IMR-90 (cell line): ENCODE data around the gene CBR1. TPM values are rescaled to one million over a fixed set of nuclear protein-coding genes. Genes with fewer than 3 reads are reported as not detected.

Source experiments
- ATAC-seq: fragments of 200-7000 bp; cut with Tn5 transposase; 2 replicates; pipeline ENCODE4 v1.9.1; 2020; ENCODE audit warnings: low read depth, mild to moderate bottlenecking, moderate library complexity
- BruUV-seq: library from RNA; stranded (reverse); fragments of 400-500 nt; replicated peaks from 2 replicates; lab custom pipeline; 2021; lab: Mats Ljungman, UMichigan
- CTCF ChIA-PET: fragments of 300-600 bp; formaldehyde crosslinking; extraction: SDS; loops from one replicate; lab custom pipeline; 2021; ENCODE audit warnings: antibody characterized with exemption; lab: Yijun Ruan, JAX
- POLR2A ChIA-PET: fragments of 300-600 bp; sonication (Branson Sonifier 250); formaldehyde crosslinking; loops from one replicate; lab custom pipeline; 2022; ENCODE audit warnings: antibody characterized with exemption; ENCODE audit not compliant: unreplicated experiment; lab: Charles Lee
- DNase-seq: peaks from one replicate; pipeline ENCODE4 v3.0.0; 2013
- H2AFZ ChIP-seq: replicated peaks from 2 replicates; pipeline ENCODE3; 2013; ENCODE audit warnings: low read length, mild to moderate bottlenecking; ENCODE audit not compliant: poor library complexity
- H2AK5ac ChIP-seq: 2 replicates; pipeline ENCODE4 v1.6.1; 2013; ENCODE audit warnings: low read depth, low read length, inconsistent platforms
- H2AK9ac ChIP-seq: replicated peaks from 2 replicates; pipeline ENCODE3; 2013; ENCODE audit warnings: mild to moderate bottlenecking, low read depth, low read length, moderate library complexity; ENCODE audit not compliant: poor library complexity
- H2BK120ac ChIP-seq: 2 replicates; pipeline ENCODE4 v1.6.1; 2013; ENCODE audit warnings: low read depth, low read length, inconsistent platforms
- H2BK15ac ChIP-seq: 3 replicates; pipeline ENCODE4 v1.6.1; 2013; ENCODE audit warnings: low read depth, low read length, inconsistent platforms
- H2BK20ac ChIP-seq: 2 replicates; pipeline ENCODE4 v1.6.1; 2013; ENCODE audit warnings: low read depth, mild to moderate bottlenecking, inconsistent platforms, low read length, moderate library complexity
- H2BK5ac ChIP-seq: 2 replicates; pipeline ENCODE4 v1.6.1; 2013; ENCODE audit warnings: mild to moderate bottlenecking, low read depth, low read length, inconsistent platforms; ENCODE audit not compliant: poor library complexity, severe bottlenecking
- H3K14ac ChIP-seq: replicated peaks from 2 replicates; pipeline ENCODE4 v1.6.1; 2013; ENCODE audit warnings: low read depth, low read length, inconsistent platforms
- H3K18ac ChIP-seq: 2 replicates; pipeline ENCODE4 v1.6.1; 2013; ENCODE audit warnings: low read depth, low read length, control low read depth
- H3K23ac ChIP-seq: 2 replicates; pipeline ENCODE4 v1.6.1; 2013; ENCODE audit warnings: low read depth, low read length, inconsistent platforms
- H3K27ac ChIP-seq: 2 replicates; pipeline ENCODE4 v1.5.1; 2013; ENCODE audit warnings: mild to moderate bottlenecking, control low read depth, low read length; ENCODE audit not compliant: insufficient read depth
- H3K27me3 ChIP-seq: 2 replicates; pipeline ENCODE4 v1.6.1; 2013; ENCODE audit warnings: low read length; ENCODE audit not compliant: control insufficient read depth, insufficient read depth
- H3K36me3 ChIP-seq: 2 replicates; pipeline ENCODE4 v1.6.1; 2013; ENCODE audit warnings: low read length, mixed read lengths; ENCODE audit not compliant: control insufficient read depth, insufficient read depth
- H3K4ac ChIP-seq: 2 replicates; pipeline ENCODE4 v1.6.1; 2013; ENCODE audit warnings: low read depth, low read length, inconsistent platforms
- H3K4me1 ChIP-seq: 2 replicates; pipeline ENCODE4 v1.6.1; 2013; ENCODE audit warnings: low read length, mixed read lengths; ENCODE audit not compliant: control insufficient read depth, insufficient read depth
- H3K4me2 ChIP-seq: 2 replicates; pipeline ENCODE4 v1.6.1; 2013; ENCODE audit warnings: low read depth, mild to moderate bottlenecking, control low read depth, low read length, moderate library complexity
- H3K4me3 ChIP-seq: 2 replicates; pipeline ENCODE4 v1.5.1; 2013; ENCODE audit warnings: low read depth, mild to moderate bottlenecking, control low read depth, low read length, moderate library complexity; ENCODE audit not compliant: insufficient read depth
- H3K56ac ChIP-seq: 2 replicates; pipeline ENCODE4 v1.6.1; 2013; ENCODE audit warnings: low read length, inconsistent platforms; ENCODE audit not compliant: insufficient read depth; ENCODE audit errors: extremely low read depth
- H3K79me1 ChIP-seq, 2 experiments: 2 replicates each; pipeline ENCODE4 v1.6.1; 2013; ENCODE audit warnings: low read length in 2 of 2, inconsistent platforms in 1 of 2, low read depth in 1 of 2
- H3K9ac ChIP-seq: 2 replicates; pipeline ENCODE4 v1.6.1; 2013; ENCODE audit warnings: low read depth, low read length, control low read depth
- H3K9me1 ChIP-seq: 2 replicates; pipeline ENCODE4 v1.6.1; 2013; ENCODE audit warnings: low read length, inconsistent platforms; ENCODE audit not compliant: insufficient read depth
- H3K9me3 ChIP-seq: 2 replicates; pipeline ENCODE4 v1.6.1; 2013; ENCODE audit warnings: low read length; ENCODE audit not compliant: control insufficient read depth, insufficient read depth
- H4K20me1 ChIP-seq: 2 replicates; pipeline ENCODE4 v1.6.1; 2013; ENCODE audit warnings: low read length, inconsistent platforms; ENCODE audit not compliant: insufficient read depth
- H4K5ac ChIP-seq: 2 replicates; pipeline ENCODE4 v1.6.1; 2013; ENCODE audit warnings: mild to moderate bottlenecking, low read depth, low read length, control low read depth
- H4K8ac ChIP-seq, 2 experiments: 2 replicates each; pipeline ENCODE4 v1.6.1; 2013; ENCODE audit warnings: low read depth in 2 of 2, low read length in 2 of 2, control low read depth in 1 of 2, inconsistent platforms in 1 of 2
- H4K91ac ChIP-seq: 2 replicates; pipeline ENCODE4 v1.6.1; 2013; ENCODE audit warnings: low read depth, low read length, inconsistent platforms; ENCODE audit not compliant: insufficient read depth
- CEBPB ChIP-seq: IDR thresholded peaks from 2 replicates; pipeline ENCODE4 v1.6.1; 2012; ENCODE audit warnings: low read depth, low read length, improper control_type of control experiment
- CHD1 ChIP-seq: IDR thresholded peaks from 2 replicates; pipeline ENCODE4 v1.6.1; 2012; ENCODE audit warnings: low read depth, low read length, improper control_type of control experiment
- MAFK ChIP-seq: IDR thresholded peaks from 2 replicates; pipeline ENCODE4 v1.6.1; 2012; ENCODE audit warnings: low read depth, low read length, improper control_type of control experiment
- RAD21 ChIP-seq: IDR thresholded peaks from 2 replicates; pipeline ENCODE4 v1.6.1; 2012; ENCODE audit warnings: low read length, improper control_type of control experiment
- SMC3 ChIP-seq: fragments of 150-350 bp; IDR thresholded peaks from 2 replicates; pipeline ENCODE4 v1.6.1; 2016; ENCODE audit warnings: low read depth, mild to moderate bottlenecking, antibody characterized with exemption, low read length, moderate library complexity
- WGBS, 2 experiments: methylation state at CpG; one replicate each; pipeline versions ENCODE4 v1.1.5 to v1.1.7; 2013; ENCODE audit warnings: missing lambda C conversion rate in 2 of 2; ENCODE audit not compliant: insufficient read length in 1 of 2; ENCODE audit errors: extremely low coverage in 2 of 2; 5-methylcytosine and 5-hydroxymethylcytosine counted together
- dilution Hi-C: fragments of 300-500 bp; cut with HindIII; formaldehyde crosslinking; loops from one replicate; pipeline ENCODE4 v1.14.3; 2018; ENCODE audit warnings: low sequenced_read_pairs; ENCODE audit not compliant: unreplicated experiment
- in situ Hi-C: fragments of 300-500 bp; cut with MboI; formaldehyde crosslinking; loops from 3 replicates; pipeline ENCODE4 v1.14.3; 2019; ENCODE audit warnings: low sequenced_read_pairs, inconsistent platforms, mixed read lengths
- intact Hi-C: fragments of 100-400 bp; cut with micrococcal nuclease; formaldehyde crosslinking; loops from 2 replicates; pipeline ENCODE4 v1.10.0; 2022
- polyA plus RNA-seq, 3 experiments: library from polyadenylated mRNA; depleted of rRNA; stranded (reverse); fragments of >200 nt; gene quantifications; 2 replicates each; pipeline ENCODE4 v1.2.3, GENCODE V29; 2012; ENCODE audit warnings: low replicate concordance in 1 of 3
- total RNA-seq: library from RNA; depleted of rRNA; stranded (reverse); fragments of >200 nt; gene quantifications from 2 replicates; pipeline ENCODE4 v1.2.3, GENCODE V29; 2012
- TF ChIP-seq, protein P1 (sequence below): conservative IDR thresholded peaks from 2 replicates; pipeline ENCODE4 v1.5.1; 2012; ENCODE audit warnings: mild to moderate bottlenecking, low read depth, low read length, improper control_type of control experiment

CBR1 gene
- total and polyA plus RNA-seq, 2 of the 4 experiments (the other 2 are of a cell fraction), result 122 to 222 TPM

GRCh38 chr21:36079010-36079649 is 9.3 kb downstream of the CBR1 start:
- dilution Hi-C loops (no loop called here), in situ Hi-C loops (no loop called here), intact Hi-C loops (no loop called here)
- no peak overlapping the region for H3K4ac ChIP-seq
- no peak overlapping the region for H3K23ac ChIP-seq
- no peak overlapping the region for H2BK15ac ChIP-seq
- H4K5ac ChIP-seq, result no peak overlapping the region
- H3K79me1 ChIP-seq, result no peaks in the 10 kb centered on the region
- BruUV-seq, result no TSS peak
- TF ChIP-seq RAD21, result no peak
- TF ChIP-seq, protein P1, sequence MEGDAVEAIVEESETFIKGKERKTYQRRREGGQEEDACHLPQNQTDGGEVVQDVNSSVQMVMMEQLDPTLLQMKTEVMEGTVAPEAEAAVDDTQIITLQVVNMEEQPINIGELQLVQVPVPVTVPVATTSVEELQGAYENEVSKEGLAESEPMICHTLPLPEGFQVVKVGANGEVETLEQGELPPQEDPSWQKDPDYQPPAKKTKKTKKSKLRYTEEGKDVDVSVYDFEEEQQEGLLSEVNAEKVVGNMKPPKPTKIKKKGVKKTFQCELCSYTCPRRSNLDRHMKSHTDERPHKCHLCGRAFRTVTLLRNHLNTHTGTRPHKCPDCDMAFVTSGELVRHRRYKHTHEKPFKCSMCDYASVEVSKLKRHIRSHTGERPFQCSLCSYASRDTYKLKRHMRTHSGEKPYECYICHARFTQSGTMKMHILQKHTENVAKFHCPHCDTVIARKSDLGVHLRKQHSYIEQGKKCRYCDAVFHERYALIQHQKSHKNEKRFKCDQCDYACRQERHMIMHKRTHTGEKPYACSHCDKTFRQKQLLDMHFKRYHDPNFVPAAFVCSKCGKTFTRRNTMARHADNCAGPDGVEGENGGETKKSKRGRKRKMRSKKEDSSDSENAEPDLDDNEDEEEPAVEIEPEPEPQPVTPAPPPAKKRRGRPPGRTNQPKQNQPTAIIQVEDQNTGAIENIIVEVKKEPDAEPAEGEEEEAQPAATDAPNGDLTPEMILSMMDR, result no peak
- TF ChIP-seq SMC3, result no peak
- TF ChIP-seq MAFK, result no peak
- no peak for TF ChIP-seq CHD1
- TF ChIP-seq CEBPB, result no peak
- peaks cover 2% of the 10 kb centered on the region; the same call in 1 of the 2 replicates for H3K9me1 ChIP-seq
- H3K27ac ChIP-seq, result no peak overlapping the region
- ATAC-seq (no peak), DNase-seq (no peak)
- H3K27me3 ChIP-seq, result peaks cover 12% of the 10 kb centered on the region
- no peak overlapping the region for H3K18ac ChIP-seq
- H3K4me1 ChIP-seq, result peaks cover 4% of the 10 kb centered on the region; the same call in 1 of the 2 replicates
- 0 out of 2 replicates have a peak, but pooled peaks cover 1% of the 10 kb centered on the region for H3K9me3 ChIP-seq
- no peak overlapping the region for H3K4me2 ChIP-seq
- H3K9ac ChIP-seq, result no peak overlapping the region
- ChIA-PET POLR2A (no interaction called here), CTCF (no interaction called here)
- no peaks in the 10 kb centered on the region; the same call in 1 of the 2 replicates for H3K36me3 ChIP-seq
- no peak overlapping the region for H2BK20ac ChIP-seq
- H2AK9ac ChIP-seq, result no peak overlapping the region
- H2BK5ac ChIP-seq, result no peak overlapping the region
- no peak overlapping the region for H4K91ac ChIP-seq
- no peak overlapping the region for H4K8ac ChIP-seq
- WGBS, 2 experiments, result 89% methylated on average over 7 of the region's 14 CpGs; no CpG with 5 or more reads in 1 of the 2 experiments
- H3K14ac ChIP-seq, result no peak overlapping the region
- no peak overlapping the region for H3K56ac ChIP-seq
- H2AK5ac ChIP-seq, result no peak overlapping the region
- no peak overlapping the region for H3K4me3 ChIP-seq
- no peaks in the 10 kb centered on the region for H4K20me1 ChIP-seq
- H2BK120ac ChIP-seq, result no peak overlapping the region
- no peak overlapping the region for H2AFZ ChIP-seq
